Epithelial cell of esophagus (primary cell): ENCODE results near the gene TMPRSS12.
A peak's percentile ranks its signal among the peaks of the same experiment; 100 is the strongest.

Experiments
- DNase-seq: peaks from one replicate; pipeline ENCODE4 v3.0.0; 2010; ENCODE audit warnings: low read depth
- H3K4me3 ChIP-seq: 2 replicates; pipeline ENCODE4 v1.5.1; 2011; ENCODE audit warnings: mild to moderate bottlenecking, low read length, control low read depth
- TF ChIP-seq, protein P1 (sequence below): IDR thresholded peaks from 2 replicates; pipeline ENCODE4 v1.5.1; 2011; ENCODE audit warnings: low read depth, mild to moderate bottlenecking, low read length, control low read depth, inconsistent platforms; ENCODE audit not compliant: insufficient read depth; ENCODE audit errors: missing control alignments

Gene TMPRSS12

DNA sequence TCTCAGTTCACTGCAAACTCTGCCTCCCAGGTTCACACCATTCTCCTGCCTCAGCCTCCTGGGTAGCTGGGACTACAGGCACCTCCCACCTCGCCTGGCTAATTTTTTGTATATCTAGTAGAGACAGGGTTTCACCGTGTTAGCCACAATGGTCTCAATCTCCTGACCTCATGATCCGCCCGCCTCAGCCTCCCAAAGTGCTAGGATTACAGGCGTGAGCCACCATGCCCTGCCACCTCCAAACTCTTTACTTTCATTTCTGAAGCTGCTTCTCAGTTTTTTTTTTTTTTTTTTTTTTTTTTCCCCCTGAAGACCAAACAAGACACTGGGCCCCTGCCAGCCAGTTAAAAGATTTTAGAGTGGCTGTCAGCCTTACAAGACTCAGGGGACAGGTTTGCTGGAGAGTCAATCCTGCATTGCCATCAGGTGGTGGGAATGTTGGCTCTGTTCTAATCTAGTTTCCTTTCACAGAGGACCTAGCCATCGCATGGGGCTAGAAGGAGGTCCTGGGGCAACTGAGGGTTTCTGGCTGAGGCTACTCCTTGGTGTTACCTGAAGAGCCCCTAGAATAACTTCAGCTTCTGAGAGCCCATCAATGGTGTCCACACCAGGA, 72.3 kb downstream of the TMPRSS12 start:
- TF ChIP-seq, protein P1, sequence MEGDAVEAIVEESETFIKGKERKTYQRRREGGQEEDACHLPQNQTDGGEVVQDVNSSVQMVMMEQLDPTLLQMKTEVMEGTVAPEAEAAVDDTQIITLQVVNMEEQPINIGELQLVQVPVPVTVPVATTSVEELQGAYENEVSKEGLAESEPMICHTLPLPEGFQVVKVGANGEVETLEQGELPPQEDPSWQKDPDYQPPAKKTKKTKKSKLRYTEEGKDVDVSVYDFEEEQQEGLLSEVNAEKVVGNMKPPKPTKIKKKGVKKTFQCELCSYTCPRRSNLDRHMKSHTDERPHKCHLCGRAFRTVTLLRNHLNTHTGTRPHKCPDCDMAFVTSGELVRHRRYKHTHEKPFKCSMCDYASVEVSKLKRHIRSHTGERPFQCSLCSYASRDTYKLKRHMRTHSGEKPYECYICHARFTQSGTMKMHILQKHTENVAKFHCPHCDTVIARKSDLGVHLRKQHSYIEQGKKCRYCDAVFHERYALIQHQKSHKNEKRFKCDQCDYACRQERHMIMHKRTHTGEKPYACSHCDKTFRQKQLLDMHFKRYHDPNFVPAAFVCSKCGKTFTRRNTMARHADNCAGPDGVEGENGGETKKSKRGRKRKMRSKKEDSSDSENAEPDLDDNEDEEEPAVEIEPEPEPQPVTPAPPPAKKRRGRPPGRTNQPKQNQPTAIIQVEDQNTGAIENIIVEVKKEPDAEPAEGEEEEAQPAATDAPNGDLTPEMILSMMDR = no peak
- no peak for DNase-seq
- no peak overlapping the region for H3K4me3 ChIP-seq

DNA sequence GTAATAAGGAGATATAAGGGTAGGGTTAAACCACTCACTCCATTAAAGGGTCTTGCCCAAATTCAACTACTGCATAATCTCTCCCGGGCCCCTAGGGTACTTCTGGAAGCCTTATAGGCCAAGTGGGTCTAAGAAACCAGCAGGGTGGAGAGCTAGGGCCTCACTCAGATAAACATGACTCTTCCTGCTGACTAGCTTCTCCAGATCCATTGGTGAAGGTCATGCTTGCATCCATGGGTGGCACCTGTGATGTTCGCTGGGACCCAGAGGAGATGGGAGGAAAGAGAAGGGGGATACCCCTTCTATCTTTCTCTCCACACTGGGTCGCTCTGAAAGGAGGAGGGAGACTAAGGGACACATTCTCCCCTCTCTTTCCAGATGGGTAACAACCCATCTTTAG, 73.6 kb downstream of the TMPRSS12 start:
- DNase-seq = no peak
- TF ChIP-seq, protein P1 = no peak
- H3K4me3 ChIP-seq = no peak overlapping the region

DNA sequence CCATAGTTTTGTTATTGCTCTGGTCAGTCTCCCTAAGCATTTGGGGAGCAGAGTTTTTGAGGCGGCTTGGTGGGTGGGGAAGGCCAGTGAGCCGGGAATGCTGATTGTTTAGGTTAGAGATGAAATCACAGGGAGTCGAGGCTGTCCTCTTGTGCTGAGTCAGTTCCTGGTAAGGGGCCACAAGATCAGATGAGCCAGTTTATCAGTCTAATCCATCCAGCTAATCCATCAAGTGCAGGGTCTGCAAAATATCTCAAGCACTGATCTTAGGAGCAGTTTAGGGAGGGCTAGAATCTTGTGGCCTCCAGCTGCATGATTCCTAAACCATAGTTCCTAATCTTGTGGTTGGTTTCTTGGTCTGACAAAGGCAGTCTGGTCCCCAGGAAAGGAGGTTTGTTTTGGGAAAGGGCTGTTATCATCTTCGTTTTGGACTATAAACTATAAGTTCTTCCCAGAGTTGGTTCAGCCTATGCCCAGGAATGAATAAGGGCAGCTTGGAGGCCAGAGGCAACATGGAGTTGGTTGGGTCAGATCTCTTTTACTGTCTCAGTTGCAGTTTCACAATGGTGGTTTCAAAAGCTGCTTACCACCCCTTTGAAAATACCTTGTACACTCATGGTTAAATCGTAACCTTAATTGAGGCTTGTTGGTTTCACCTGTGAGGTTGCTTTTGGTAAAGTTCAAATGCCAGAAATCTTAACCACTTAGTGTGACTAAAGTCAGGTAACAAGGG, 76.0 kb downstream of the TMPRSS12 start:
- DNase-seq = no peak
- TF ChIP-seq, protein P1 = no peak
- no peak overlapping the region for H3K4me3 ChIP-seq

DNA sequence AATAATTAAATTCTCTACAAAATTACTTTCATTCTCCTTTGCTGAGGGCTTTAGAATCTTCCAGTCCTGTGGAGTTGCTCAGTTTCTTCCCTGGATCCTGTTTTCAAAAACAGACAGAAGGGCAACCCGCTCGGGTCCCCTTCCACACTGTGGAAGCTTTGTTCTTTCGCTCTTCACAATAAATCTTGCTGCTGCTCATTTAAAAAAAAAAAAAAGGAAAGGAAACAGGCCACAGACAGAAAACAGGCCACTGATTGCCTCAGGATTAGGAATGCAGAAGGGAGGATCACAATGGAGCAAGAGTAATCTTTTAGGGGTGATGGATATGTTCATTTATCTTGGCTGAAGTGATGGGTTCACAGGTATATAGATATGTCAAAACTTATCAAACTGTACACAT, 80.1 kb downstream of the TMPRSS12 start:
- H3K4me3 ChIP-seq = no peak overlapping the region
- TF ChIP-seq, protein P1 = no peak
- no peak for DNase-seq

DNA sequence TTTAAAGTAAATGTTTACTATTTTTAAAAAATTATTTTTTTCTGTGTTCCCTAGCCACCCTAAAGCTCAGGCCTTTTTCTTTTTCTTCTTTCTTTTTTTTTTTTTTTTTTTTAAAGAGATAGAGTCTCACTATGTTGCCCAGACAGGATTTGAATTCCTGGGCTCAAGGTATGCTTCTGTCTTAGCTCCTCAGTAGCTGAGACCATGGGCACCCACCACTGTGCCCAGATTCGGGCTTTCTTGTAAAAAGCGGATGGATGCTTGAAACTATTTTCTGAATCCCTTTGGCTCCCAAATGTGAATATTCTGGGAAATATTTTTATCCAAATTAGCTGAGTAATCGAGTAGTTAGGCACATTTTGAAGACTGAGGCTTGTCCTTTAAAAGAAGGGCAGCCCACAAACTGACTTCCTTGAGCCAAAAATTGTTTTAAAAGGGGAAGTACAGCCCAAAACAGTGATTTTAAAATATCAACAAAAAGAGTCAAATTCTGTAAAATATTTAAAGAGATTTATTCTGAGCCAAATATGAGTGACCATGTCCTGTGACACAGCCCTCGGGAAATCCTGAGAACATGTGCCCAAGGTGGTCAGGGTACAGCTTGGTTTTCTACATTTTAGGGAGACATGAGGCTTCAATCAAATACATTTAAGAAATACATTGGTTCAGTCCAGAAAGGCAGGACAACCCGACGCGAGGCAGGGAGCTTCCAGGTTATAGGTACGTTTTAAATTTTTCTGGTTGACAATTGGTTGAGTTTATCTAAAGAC, 80.8 kb downstream of the TMPRSS12 start:
- H3K4me3 ChIP-seq = no peak overlapping the region
- TF ChIP-seq, protein P1 = no peak
- DNase-seq = no peak

DNA sequence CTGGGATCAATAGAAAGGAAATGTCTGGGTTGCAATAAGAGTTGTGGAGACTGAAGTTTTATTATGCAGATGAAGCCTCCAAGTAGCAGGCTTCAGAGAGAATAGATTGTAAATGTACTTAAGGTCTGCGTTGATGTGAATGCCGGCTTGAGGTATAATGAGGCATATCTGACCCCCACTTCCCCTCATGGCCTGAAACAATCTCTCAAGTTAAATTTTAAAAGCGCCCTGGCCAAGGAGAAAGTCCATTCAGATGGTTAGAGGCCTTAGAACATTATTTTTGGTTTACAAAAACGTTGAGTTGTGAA, 81.4 kb downstream of the TMPRSS12 start:
- DNase-seq = no peak
- TF ChIP-seq, protein P1 = no peak
- H3K4me3 ChIP-seq = peak overlapping the region; percentile 74
